IMR-90 (cell line): Measurements from ENCODE around the gene PDE8B. TPM values are rescaled to one million over a fixed set of nuclear protein-coding genes. Genes with fewer than 3 reads are reported as not detected.
A peak's percentile ranks its signal among the peaks of the same experiment; 100 is the strongest.

Source experiments
- ATAC-seq: fragments of 200-7000 bp; cut with Tn5 transposase; 2 replicates; pipeline ENCODE4 v1.9.1; 2020; ENCODE audit warnings: low read depth, mild to moderate bottlenecking, moderate library complexity
- BruUV-seq: library from RNA; stranded (reverse); fragments of 400-500 nt; replicated peaks from 2 replicates; lab custom pipeline; 2021; lab: Mats Ljungman, UMichigan
- CTCF ChIA-PET: fragments of 300-600 bp; formaldehyde crosslinking; extraction: SDS; loops from one replicate; lab custom pipeline; 2021; ENCODE audit warnings: antibody characterized with exemption; lab: Yijun Ruan, JAX
- POLR2A ChIA-PET: fragments of 300-600 bp; sonication (Branson Sonifier 250); formaldehyde crosslinking; loops from one replicate; lab custom pipeline; 2022; ENCODE audit warnings: antibody characterized with exemption; ENCODE audit not compliant: unreplicated experiment; lab: Charles Lee
- DNase-seq: peaks from one replicate; pipeline ENCODE4 v3.0.0; 2013
- H2AFZ ChIP-seq: replicated peaks from 2 replicates; pipeline ENCODE3; 2013; ENCODE audit warnings: low read length, mild to moderate bottlenecking; ENCODE audit not compliant: poor library complexity
- H2AK5ac ChIP-seq: 2 replicates; pipeline ENCODE4 v1.6.1; 2013; ENCODE audit warnings: low read depth, low read length, inconsistent platforms
- H2AK9ac ChIP-seq: replicated peaks from 2 replicates; pipeline ENCODE3; 2013; ENCODE audit warnings: mild to moderate bottlenecking, low read depth, low read length, moderate library complexity; ENCODE audit not compliant: poor library complexity
- H2BK120ac ChIP-seq: 2 replicates; pipeline ENCODE4 v1.6.1; 2013; ENCODE audit warnings: low read depth, low read length, inconsistent platforms
- H2BK15ac ChIP-seq: 3 replicates; pipeline ENCODE4 v1.6.1; 2013; ENCODE audit warnings: low read depth, low read length, inconsistent platforms
- H2BK20ac ChIP-seq: 2 replicates; pipeline ENCODE4 v1.6.1; 2013; ENCODE audit warnings: low read depth, mild to moderate bottlenecking, inconsistent platforms, low read length, moderate library complexity
- H2BK5ac ChIP-seq: 2 replicates; pipeline ENCODE4 v1.6.1; 2013; ENCODE audit warnings: mild to moderate bottlenecking, low read depth, low read length, inconsistent platforms; ENCODE audit not compliant: poor library complexity, severe bottlenecking
- H3K14ac ChIP-seq: replicated peaks from 2 replicates; pipeline ENCODE4 v1.6.1; 2013; ENCODE audit warnings: low read depth, low read length, inconsistent platforms
- H3K18ac ChIP-seq: 2 replicates; pipeline ENCODE4 v1.6.1; 2013; ENCODE audit warnings: low read depth, low read length, control low read depth
- H3K23ac ChIP-seq: 2 replicates; pipeline ENCODE4 v1.6.1; 2013; ENCODE audit warnings: low read depth, low read length, inconsistent platforms
- H3K27ac ChIP-seq: 2 replicates; pipeline ENCODE4 v1.5.1; 2013; ENCODE audit warnings: mild to moderate bottlenecking, control low read depth, low read length; ENCODE audit not compliant: insufficient read depth
- H3K27me3 ChIP-seq: 2 replicates; pipeline ENCODE4 v1.6.1; 2013; ENCODE audit warnings: low read length; ENCODE audit not compliant: control insufficient read depth, insufficient read depth
- H3K36me3 ChIP-seq: 2 replicates; pipeline ENCODE4 v1.6.1; 2013; ENCODE audit warnings: low read length, mixed read lengths; ENCODE audit not compliant: control insufficient read depth, insufficient read depth
- H3K4ac ChIP-seq: 2 replicates; pipeline ENCODE4 v1.6.1; 2013; ENCODE audit warnings: low read depth, low read length, inconsistent platforms
- H3K4me1 ChIP-seq: 2 replicates; pipeline ENCODE4 v1.6.1; 2013; ENCODE audit warnings: low read length, mixed read lengths; ENCODE audit not compliant: control insufficient read depth, insufficient read depth
- H3K4me2 ChIP-seq: 2 replicates; pipeline ENCODE4 v1.6.1; 2013; ENCODE audit warnings: low read depth, mild to moderate bottlenecking, control low read depth, low read length, moderate library complexity
- H3K4me3 ChIP-seq: 2 replicates; pipeline ENCODE4 v1.5.1; 2013; ENCODE audit warnings: low read depth, mild to moderate bottlenecking, control low read depth, low read length, moderate library complexity; ENCODE audit not compliant: insufficient read depth
- H3K56ac ChIP-seq: 2 replicates; pipeline ENCODE4 v1.6.1; 2013; ENCODE audit warnings: low read length, inconsistent platforms; ENCODE audit not compliant: insufficient read depth; ENCODE audit errors: extremely low read depth
- H3K79me1 ChIP-seq, 2 experiments: 2 replicates each; pipeline ENCODE4 v1.6.1; 2013; ENCODE audit warnings: low read length in 2 of 2, inconsistent platforms in 1 of 2, low read depth in 1 of 2
- H3K9ac ChIP-seq: 2 replicates; pipeline ENCODE4 v1.6.1; 2013; ENCODE audit warnings: low read depth, low read length, control low read depth
- H3K9me1 ChIP-seq: 2 replicates; pipeline ENCODE4 v1.6.1; 2013; ENCODE audit warnings: low read length, inconsistent platforms; ENCODE audit not compliant: insufficient read depth
- H3K9me3 ChIP-seq: 2 replicates; pipeline ENCODE4 v1.6.1; 2013; ENCODE audit warnings: low read length; ENCODE audit not compliant: control insufficient read depth, insufficient read depth
- H4K20me1 ChIP-seq: 2 replicates; pipeline ENCODE4 v1.6.1; 2013; ENCODE audit warnings: low read length, inconsistent platforms; ENCODE audit not compliant: insufficient read depth
- H4K5ac ChIP-seq: 2 replicates; pipeline ENCODE4 v1.6.1; 2013; ENCODE audit warnings: mild to moderate bottlenecking, low read depth, low read length, control low read depth
- H4K8ac ChIP-seq, 2 experiments: 2 replicates each; pipeline ENCODE4 v1.6.1; 2013; ENCODE audit warnings: low read depth in 2 of 2, low read length in 2 of 2, control low read depth in 1 of 2, inconsistent platforms in 1 of 2
- H4K91ac ChIP-seq: 2 replicates; pipeline ENCODE4 v1.6.1; 2013; ENCODE audit warnings: low read depth, low read length, inconsistent platforms; ENCODE audit not compliant: insufficient read depth
- BHLHE40 ChIP-seq: fragments of 150-350 bp; IDR thresholded peaks from 2 replicates; pipeline ENCODE4 v1.6.1; 2016; ENCODE audit warnings: mild to moderate bottlenecking, low read depth, low read length
- CHD1 ChIP-seq: IDR thresholded peaks from 2 replicates; pipeline ENCODE4 v1.6.1; 2012; ENCODE audit warnings: low read depth, low read length, improper control_type of control experiment
- CTCF ChIP-seq: conservative IDR thresholded peaks from 2 replicates; pipeline ENCODE4 v1.5.1; 2012; ENCODE audit warnings: mild to moderate bottlenecking, low read depth, low read length, improper control_type of control experiment
- ELK1 ChIP-seq: fragments of 150-350 bp; IDR thresholded peaks from 2 replicates; pipeline ENCODE4 v1.6.1; 2016; ENCODE audit warnings: low read depth, mild to moderate bottlenecking, low read length, moderate library complexity, borderline replicate concordance
- FOS ChIP-seq: fragments of 150-350 bp; IDR thresholded peaks from 2 replicates; pipeline ENCODE4 v1.6.1; 2016; ENCODE audit warnings: low read depth, low read length
- MAFK ChIP-seq: IDR thresholded peaks from 2 replicates; pipeline ENCODE4 v1.6.1; 2012; ENCODE audit warnings: low read depth, low read length, improper control_type of control experiment
- MXI1 ChIP-seq: IDR thresholded peaks from 2 replicates; pipeline ENCODE4 v1.6.1; 2012; ENCODE audit warnings: low read depth, mild to moderate bottlenecking, low read length, moderate library complexity, borderline replicate concordance
- RAD21 ChIP-seq: IDR thresholded peaks from 2 replicates; pipeline ENCODE4 v1.6.1; 2012; ENCODE audit warnings: low read length, improper control_type of control experiment
- RCOR1 ChIP-seq: IDR thresholded peaks from 2 replicates; pipeline ENCODE4 v1.6.1; 2012; ENCODE audit warnings: mild to moderate bottlenecking, low read length, improper control_type of control experiment; ENCODE audit not compliant: insufficient replicate concordance
- RFX5 ChIP-seq: IDR thresholded peaks from 2 replicates; pipeline ENCODE4 v1.8.0; 2012; ENCODE audit warnings: low read depth, mild to moderate bottlenecking, low read length, moderate library complexity
- USF2 ChIP-seq: fragments of 150-350 bp; IDR thresholded peaks from 2 replicates; pipeline ENCODE4 v1.6.1; 2017; ENCODE audit warnings: mild to moderate bottlenecking, antibody characterized with exemption, low read length, low read depth
- WGBS, 2 experiments: methylation state at CpG; one replicate each; pipeline versions ENCODE4 v1.1.5 to v1.1.7; 2013; ENCODE audit warnings: missing lambda C conversion rate in 2 of 2; ENCODE audit not compliant: insufficient read length in 1 of 2; ENCODE audit errors: extremely low coverage in 2 of 2; 5-methylcytosine and 5-hydroxymethylcytosine counted together
- dilution Hi-C: fragments of 300-500 bp; cut with HindIII; formaldehyde crosslinking; loops from one replicate; pipeline ENCODE4 v1.14.3; 2018; ENCODE audit warnings: low sequenced_read_pairs; ENCODE audit not compliant: unreplicated experiment
- in situ Hi-C: fragments of 300-500 bp; cut with MboI; formaldehyde crosslinking; loops from 3 replicates; pipeline ENCODE4 v1.14.3; 2019; ENCODE audit warnings: low sequenced_read_pairs, inconsistent platforms, mixed read lengths
- intact Hi-C: fragments of 100-400 bp; cut with micrococcal nuclease; formaldehyde crosslinking; loops from 2 replicates; pipeline ENCODE4 v1.10.0; 2022
- polyA plus RNA-seq, 3 experiments: library from polyadenylated mRNA; depleted of rRNA; stranded (reverse); fragments of >200 nt; gene quantifications; 2 replicates each; pipeline ENCODE4 v1.2.3, GENCODE V29; 2012; ENCODE audit warnings: low replicate concordance in 1 of 3
- total RNA-seq: library from RNA; depleted of rRNA; stranded (reverse); fragments of >200 nt; gene quantifications from 2 replicates; pipeline ENCODE4 v1.2.3, GENCODE V29; 2012

The PDE8B gene
- total and polyA plus RNA-seq, 2 of the 4 experiments (the other 2 are of a cell fraction) = under 0.01 to 0.03 TPM

- no peak overlapping the region for H3K18ac ChIP-seq
- no peak overlapping the region for H4K8ac ChIP-seq
- no peak overlapping the region for H3K56ac ChIP-seq
- no peak for DNase-seq
- no peak overlapping the region for H3K4me3 ChIP-seq
- no peak overlapping the region for H2BK120ac ChIP-seq
- H3K9me3 ChIP-seq = peaks cover 4% of the 10 kb centered on the region; the same call in 1 of the 2 replicates
- no peak overlapping the region for H2BK20ac ChIP-seq
- no peak overlapping the region for H2BK15ac ChIP-seq
- no peak overlapping the region for H4K91ac ChIP-seq
- ChIA-PET CTCF (no interaction called here), POLR2A (no interaction called here)
- H3K4ac ChIP-seq = no peak overlapping the region; the same call in 1 of the 2 replicates
- no peaks in the 10 kb centered on the region for H3K4me1 ChIP-seq
- intact Hi-C loops = no loop called here
- in situ Hi-C loops = no loop called here
- no peaks in the 10 kb centered on the region for H3K9me1 ChIP-seq
- peak overlapping the region; percentile 58 for H2AFZ ChIP-seq
- 0 out of 2 replicates have a peak overlapping the region, but pooled peaks have one; percentile 34 for H3K23ac ChIP-seq
- no peaks in the 10 kb centered on the region for H4K20me1 ChIP-seq
- no peaks in the 10 kb centered on the region; the same call in 1 of the 2 replicates for H3K36me3 ChIP-seq
- dilution Hi-C loops = no loop called here
- no peak overlapping the region for H3K14ac ChIP-seq
- WGBS, 2 experiments = 32% methylated on average over 4 of the region's 10 CpGs; no CpG with 5 or more reads in 1 of the 2 experiments
- no peak overlapping the region for H3K27ac ChIP-seq
- H3K27me3 ChIP-seq = peaks cover 68% of the 10 kb centered on the region
- H3K4me2 ChIP-seq = no peak overlapping the region
- no peak overlapping the region for H4K5ac ChIP-seq
- no peak overlapping the region for H2AK9ac ChIP-seq
- BruUV-seq = no TSS peak
- TF ChIP-seq RFX5 (no peak), MXI1 (no peak), USF2 (no peak), BHLHE40 (no peak), RCOR1 (no peak), CTCF (no peak), CHD1 (no peak), FOS (no peak), ELK1 (no peak), RAD21 (no peak), MAFK (no peak)
- no peak for ATAC-seq
- H3K79me1 ChIP-seq = no peaks in the 10 kb centered on the region
- H2AK5ac ChIP-seq = no peak overlapping the region
- H2BK5ac ChIP-seq = no peak overlapping the region
- no peak overlapping the region for H3K9ac ChIP-seq
These were observed 1.2 kb downstream of the PDE8B start for GRCh38 chr5:77211691-77212047.
